ENCODE data around the gene PRSS56.

PRSS56 gene

GRCh38 chr2:232501794-232502390 is 18.3 kb upstream of the PRSS56 start:
- 37% methylated on average over 10 of the region's 10 CpGs for WGBS
- no peak overlapping the region for H3K9ac ChIP-seq (ENCODE audit: low read length)

GRCh38 chr2:232502511-232502910 is 17.7 kb upstream of the PRSS56 start:
- no peak overlapping the region for H4K91ac ChIP-seq (ENCODE audit: low read length)
- H3K18ac ChIP-seq (ENCODE audit: low read depth in 1 of 2, low read length in 2 of 2), result no peak overlapping the region
- peaks cover 76 to 96% of the 10 kb centered on the region in 2 experiments for H3K27me3 ChIP-seq (ENCODE audit: control insufficient read depth in 1 of 2, insufficient read depth in 1 of 2, low read length in 2 of 2)
- no peak overlapping the region for H2AFZ ChIP-seq (ENCODE audit: low read depth, low read length)
- no peak overlapping the region for H4K8ac ChIP-seq (ENCODE audit: low read length)
- peaks cover 13% of the 10 kb centered on the region for H3K4me1 ChIP-seq (ENCODE audit: control insufficient read depth, insufficient read depth, low read depth, low read length)
- H2BK120ac ChIP-seq (ENCODE audit: low read depth, low read length), result no peak overlapping the region
- H2AK5ac ChIP-seq (ENCODE audit: low read length, severe bottlenecking), result no peak overlapping the region
- H3K23ac ChIP-seq (ENCODE audit: low read length in 2 of 2), result peak overlapping the region in 1 of 2 experiments; percentile 84
- H2BK15ac ChIP-seq (ENCODE audit: low read depth, poor library complexity, severe bottlenecking), result no peak overlapping the region
- H3K4me3 ChIP-seq (ENCODE audit: insufficient read depth in 1 of 2, low read depth in 1 of 2, low read length in 2 of 2), result no peak overlapping the region
- no peaks in the 10 kb centered on the region for H3K79me1 ChIP-seq (replicated peaks; ENCODE audit: low read length, poor library complexity, severe bottlenecking)
- peak overlapping the region; percentile 3 for H3K4me2 ChIP-seq (ENCODE audit: low read length, poor library complexity, severe bottlenecking)
- no peak overlapping the region for H3K9ac ChIP-seq (ENCODE audit: low read length)
- no peak overlapping the region for H3K27ac ChIP-seq (ENCODE audit: low read length, poor library complexity, severe bottlenecking)
- H2BK12ac ChIP-seq (ENCODE audit: low read length in 2 of 2), result no peak overlapping the region
- no peaks in the 10 kb centered on the region for H3K36me3 ChIP-seq (ENCODE audit: control insufficient read depth in 1 of 2, insufficient read depth in 2 of 2, low read depth in 1 of 2, low read length in 2 of 2)
- no peak overlapping the region for H2BK5ac ChIP-seq (ENCODE audit: low read depth, low read length, poor library complexity, severe bottlenecking)
- 5% methylated on average over 20 of the region's 21 CpGs for WGBS
- H3K14ac ChIP-seq (ENCODE audit: low read length in 2 of 2), result no peak overlapping the region
- H3K4ac ChIP-seq (ENCODE audit: low read depth in 1 of 2, low read length in 2 of 2), result no peak overlapping the region
- H3K9me3 ChIP-seq (ENCODE audit: control insufficient read depth, low read length), result no peaks in the 10 kb centered on the region
- DNase-seq, result no peak

More at GRCh38 chr2:232501794-232502390, 18.3 kb upstream of the PRSS56 start:
- Histone ChIP-seq H4K8ac (ENCODE audit: low read length) (no peak overlapping the region), H3K27ac (ENCODE audit: low read length, poor library complexity, severe bottlenecking) (no peak overlapping the region), H3K4me3 (ENCODE audit: insufficient read depth in 1 of 2, low read depth in 1 of 2, low read length in 2 of 2) (no peak overlapping the region), H2AK5ac (ENCODE audit: low read length, severe bottlenecking) (no peak overlapping the region), H2BK12ac (ENCODE audit: low read length in 2 of 2) (no peak overlapping the region), H3K23ac (ENCODE audit: low read length in 2 of 2) (no peak overlapping the region), H3K36me3 (ENCODE audit: control insufficient read depth in 1 of 2, insufficient read depth in 2 of 2, low read depth in 1 of 2, low read length in 2 of 2) (no peaks in the 10 kb centered on the region), H2BK15ac (ENCODE audit: low read depth, poor library complexity, severe bottlenecking) (no peak overlapping the region), H3K4me2 (ENCODE audit: low read length, poor library complexity, severe bottlenecking) (no peak overlapping the region), H3K4ac (ENCODE audit: low read depth in 1 of 2, low read length in 2 of 2) (no peak overlapping the region), H3K9me3 (ENCODE audit: control insufficient read depth, low read length) (no peaks in the 10 kb centered on the region), H3K27me3 (ENCODE audit: control insufficient read depth in 1 of 2, insufficient read depth in 1 of 2, low read length in 2 of 2) (peaks cover 70 to 95% of the 10 kb centered on the region in 2 experiments), H3K18ac (ENCODE audit: low read depth in 1 of 2, low read length in 2 of 2) (no peak overlapping the region), H4K91ac (ENCODE audit: low read length) (no peak overlapping the region), H2AFZ (ENCODE audit: low read depth, low read length) (no peak overlapping the region), H3K79me1 (replicated peaks; ENCODE audit: low read length, poor library complexity, severe bottlenecking) (no peaks in the 10 kb centered on the region), H2BK120ac (ENCODE audit: low read depth, low read length) (no peak overlapping the region), H3K14ac (ENCODE audit: low read length in 2 of 2) (no peak overlapping the region), H2BK5ac (ENCODE audit: low read depth, low read length, poor library complexity, severe bottlenecking) (no peak overlapping the region), H3K4me1 (ENCODE audit: control insufficient read depth, insufficient read depth, low read depth, low read length) (peaks cover 13% of the 10 kb centered on the region)
- no peak for DNase-seq

- H3K9ac ChIP-seq (ENCODE audit: low read length), result no peak overlapping the region
- WGBS, result 1% methylated on average over 68 of the region's 75 CpGs
- no peaks in the 10 kb centered on the region for H3K36me3 ChIP-seq (ENCODE audit: control insufficient read depth in 1 of 2, insufficient read depth in 2 of 2, low read depth in 1 of 2, low read length in 2 of 2)
These were observed 17.0 kb upstream of the PRSS56 start for GRCh38 chr2:232502911-232503808.

DNA sequence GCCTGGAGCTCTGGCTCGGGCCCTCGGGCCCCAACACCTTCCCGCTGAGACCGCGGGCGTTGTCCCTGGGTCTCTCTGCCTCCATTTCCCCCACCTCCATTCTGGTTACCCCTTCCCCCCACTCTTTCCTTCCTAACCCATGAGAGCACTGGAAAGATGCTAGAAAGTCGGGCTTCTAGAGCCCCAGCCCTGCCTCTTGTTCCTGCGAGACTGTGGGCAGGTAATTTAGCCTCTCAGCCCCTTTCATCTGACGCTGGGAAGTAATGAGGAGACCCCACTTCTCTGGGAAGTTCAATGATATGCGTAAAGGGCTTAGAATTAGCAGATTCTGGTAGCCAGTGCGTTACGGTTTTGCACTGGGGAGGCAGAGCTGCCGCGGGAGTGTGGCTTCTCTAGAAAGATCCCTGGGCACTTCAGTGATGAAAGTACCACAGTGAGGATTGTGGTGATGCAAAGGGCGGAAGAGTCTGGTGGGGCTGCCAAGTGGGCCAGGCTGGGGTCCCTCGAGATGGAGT is 16.3 kb upstream of the PRSS56 start:
- no peak overlapping the region for H3K9ac ChIP-seq (ENCODE audit: low read length)

More at GRCh38 chr2:232502911-232503808, 17.0 kb upstream of the PRSS56 start:
- Histone ChIP-seq H4K8ac (ENCODE audit: low read length) (no peak overlapping the region), H3K23ac (ENCODE audit: low read length in 2 of 2) (no peak overlapping the region), H3K9me3 (ENCODE audit: control insufficient read depth, low read length) (no peaks in the 10 kb centered on the region), H3K79me1 (replicated peaks; ENCODE audit: low read length, poor library complexity, severe bottlenecking) (no peaks in the 10 kb centered on the region), H3K4ac (ENCODE audit: low read depth in 1 of 2, low read length in 2 of 2) (no peak overlapping the region), H3K27me3 (ENCODE audit: control insufficient read depth in 1 of 2, insufficient read depth in 1 of 2, low read length in 2 of 2) (peaks cover 76 to 94% of the 10 kb centered on the region in 2 experiments), H3K18ac (ENCODE audit: low read depth in 1 of 2, low read length in 2 of 2) (no peak overlapping the region), H3K14ac (ENCODE audit: low read length in 2 of 2) (no peak overlapping the region), H2BK120ac (ENCODE audit: low read depth, low read length) (no peak overlapping the region), H2AFZ (ENCODE audit: low read depth, low read length) (no peak overlapping the region), H3K27ac (ENCODE audit: low read length, poor library complexity, severe bottlenecking) (no peak overlapping the region), H2BK12ac (ENCODE audit: low read length in 2 of 2) (no peak overlapping the region), H2BK5ac (ENCODE audit: low read depth, low read length, poor library complexity, severe bottlenecking) (no peak overlapping the region), H3K4me3 (ENCODE audit: insufficient read depth in 1 of 2, low read depth in 1 of 2, low read length in 2 of 2) (no peak overlapping the region), H2AK5ac (ENCODE audit: low read length, severe bottlenecking) (no peak overlapping the region), H3K4me1 (ENCODE audit: control insufficient read depth, insufficient read depth, low read depth, low read length) (peaks cover 13% of the 10 kb centered on the region), H4K91ac (ENCODE audit: low read length) (no peak overlapping the region), H3K4me2 (ENCODE audit: low read length, poor library complexity, severe bottlenecking) (peak overlapping the region; percentile 48), H2BK15ac (ENCODE audit: low read depth, poor library complexity, severe bottlenecking) (no peak overlapping the region)
- DNase-seq, result peak; percentile 37

More for the DNA sequence above, 16.3 kb upstream of the PRSS56 start:
- Histone ChIP-seq H3K23ac (ENCODE audit: low read length in 2 of 2) (no peak overlapping the region), H3K9me3 (ENCODE audit: control insufficient read depth, low read length) (no peaks in the 10 kb centered on the region), H3K4me1 (ENCODE audit: control insufficient read depth, insufficient read depth, low read depth, low read length) (peaks cover 13% of the 10 kb centered on the region), H3K79me1 (replicated peaks; ENCODE audit: low read length, poor library complexity, severe bottlenecking) (no peaks in the 10 kb centered on the region), H2BK120ac (ENCODE audit: low read depth, low read length) (no peak overlapping the region), H3K4me2 (ENCODE audit: low read length, poor library complexity, severe bottlenecking) (no peak overlapping the region), H2BK12ac (ENCODE audit: low read length in 2 of 2) (no peak overlapping the region), H2AK5ac (ENCODE audit: low read length, severe bottlenecking) (no peak overlapping the region), H4K91ac (ENCODE audit: low read length) (no peak overlapping the region), H4K8ac (ENCODE audit: low read length) (no peak overlapping the region), H3K27me3 (ENCODE audit: control insufficient read depth in 1 of 2, insufficient read depth in 1 of 2, low read length in 2 of 2) (peaks cover 77 to 94% of the 10 kb centered on the region in 2 experiments), H3K36me3 (ENCODE audit: control insufficient read depth in 1 of 2, insufficient read depth in 2 of 2, low read depth in 1 of 2, low read length in 2 of 2) (no peaks in the 10 kb centered on the region), H3K27ac (ENCODE audit: low read length, poor library complexity, severe bottlenecking) (no peak overlapping the region), H3K4ac (ENCODE audit: low read depth in 1 of 2, low read length in 2 of 2) (no peak overlapping the region), H3K14ac (ENCODE audit: low read length in 2 of 2) (no peak overlapping the region), H2BK5ac (ENCODE audit: low read depth, low read length, poor library complexity, severe bottlenecking) (no peak overlapping the region), H3K18ac (ENCODE audit: low read depth in 1 of 2, low read length in 2 of 2) (no peak overlapping the region), H2AFZ (ENCODE audit: low read depth, low read length) (no peak overlapping the region), H3K4me3 (ENCODE audit: insufficient read depth in 1 of 2, low read depth in 1 of 2, low read length in 2 of 2) (no peak overlapping the region), H2BK15ac (ENCODE audit: low read depth, poor library complexity, severe bottlenecking) (no peak overlapping the region)
- WGBS, result 22% methylated on average over 16 of the region's 16 CpGs
- DNase-seq, result no peak
